ENCODE data around the gene PRKCG. TPM values are rescaled to one million over a fixed set of nuclear protein-coding genes. Genes with fewer than 3 reads are reported as not detected.

The PRKCG gene
- total RNA-seq, 1 donor from 2014 or later, result 19.1 TPM

GRCh38 chr19:53951436-53951835, 69.4 kb downstream of the PRKCG start:
- Mint-ChIP-seq H3K4me3 (no peak overlapping the region), H3K27me3 (ENCODE audit: low read depth) (peaks cover 42% of the 10 kb centered on the region), H3K27ac (no peak overlapping the region), H3K4me1 (no peaks in the 10 kb centered on the region), H3K9me3 (peaks cover 8% of the 10 kb centered on the region), H3K36me3 (no peaks in the 10 kb centered on the region)
- DNase-seq (ENCODE audit: low spot score in 2 of 2, unreplicated experiment in 2 of 2), result no peak
- no peak for TF ChIP-seq CTCF (IDR thresholded peaks at IDR 0.05; ENCODE audit: unreplicated experiment)

GRCh38 chr19:53951947-53952346, 70.0 kb downstream of the PRKCG start:
- Mint-ChIP-seq H3K4me1 (no peaks in the 10 kb centered on the region), H3K4me3 (no peak overlapping the region), H3K27ac (no peak overlapping the region), H3K36me3 (no peaks in the 10 kb centered on the region), H3K27me3 (ENCODE audit: low read depth) (peaks cover 46% of the 10 kb centered on the region), H3K9me3 (peaks cover 8% of the 10 kb centered on the region)
- DNase-seq (ENCODE audit: low spot score in 2 of 2, unreplicated experiment in 2 of 2), result no peak
- no peak for TF ChIP-seq CTCF (IDR thresholded peaks at IDR 0.05; ENCODE audit: unreplicated experiment)

- no peak for TF ChIP-seq CTCF (IDR thresholded peaks at IDR 0.05; ENCODE audit: unreplicated experiment)
- H3K27ac Mint-ChIP-seq, result no peak overlapping the region
- no peaks in the 10 kb centered on the region for H3K4me1 Mint-ChIP-seq
- DNase-seq (ENCODE audit: low spot score in 2 of 2, unreplicated experiment in 2 of 2), result no peak
- H3K9me3 Mint-ChIP-seq, result peaks cover 8% of the 10 kb centered on the region
- H3K4me3 Mint-ChIP-seq, result no peak overlapping the region
- no peaks in the 10 kb centered on the region for H3K36me3 Mint-ChIP-seq
- peaks cover 51% of the 10 kb centered on the region for H3K27me3 Mint-ChIP-seq (ENCODE audit: low read depth)
Observed at GRCh38 chr19:53953383-53953782, 71.4 kb downstream of the PRKCG start.

Other genes with a start within 250 kb of the PRKCG start
- 0.07 to 0.11 TPM in 2 of 3 replicates, not detected in the other for gene NLRP12, start 57.9 kb upstream of the PRKCG start, total RNA-seq
- 195 to 211 TPM (median 200 TPM) in 3 replicates for gene MYADM, start 14.3 kb upstream of the PRKCG start, total RNA-seq
- gene CACNG7, start 27.1 kb downstream of the PRKCG start, total RNA-seq, result 0.52 to 0.82 TPM (median 0.76 TPM) in 3 replicates
- 2.1 to 2.6 TPM (median 2.1 TPM) in 3 replicates for gene CACNG8, start 80.7 kb downstream of the PRKCG start, total RNA-seq
- 4.3 to 5.7 TPM (median 5.3 TPM) in 3 replicates for gene CACNG6, start 109.4 kb downstream of the PRKCG start, total RNA-seq
- not detected in 3 replicates for gene VSTM1, start 181.7 kb downstream of the PRKCG start, total RNA-seq
- not detected in 3 replicates for gene TARM1, start 199.2 kb downstream of the PRKCG start, total RNA-seq
- not detected in 3 replicates for gene OSCAR, start 218.6 kb downstream of the PRKCG start, total RNA-seq
- 126 to 135 TPM (median 135 TPM) in 3 replicates for gene NDUFA3, start 220.7 kb downstream of the PRKCG start, total RNA-seq
- 19.2 to 20.7 TPM (median 20.1 TPM) in 3 replicates for gene TFPT, start 233.5 kb downstream of the PRKCG start, total RNA-seq
- gene PRPF31, start 233.6 kb downstream of the PRKCG start, total RNA-seq, result 80.6 to 84.0 TPM (median 82.1 TPM) in 3 replicates

All from mesothelial cell of epicardium (in vitro differentiated cells).